ENCODE measurements around the gene FKBP9.

DNA sequence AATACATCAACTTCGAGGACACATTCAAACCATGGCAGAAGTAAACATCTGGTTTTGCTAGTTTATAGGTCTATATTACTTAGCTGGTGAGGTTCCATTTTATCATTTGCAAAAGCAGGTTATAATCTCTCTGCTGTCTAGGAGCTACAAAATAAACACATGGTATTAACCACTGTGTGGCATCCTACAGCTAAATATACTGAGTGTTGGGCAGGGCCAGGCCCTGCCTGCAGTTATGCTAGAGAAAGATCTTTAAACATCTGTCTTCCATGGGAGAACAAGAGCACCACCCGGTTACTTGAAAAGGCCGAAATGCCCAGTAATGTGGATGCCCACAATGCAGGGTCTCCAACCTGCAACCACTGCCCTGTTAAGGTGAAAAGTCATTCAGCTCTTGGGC lies 20.6 kb upstream of the FKBP9 start:
- TF ChIP-seq POLR2A (IDR thresholded peaks at IDR 0.05; ENCODE audit: low read length), result no peak
- TF ChIP-seq KDM1A (IDR thresholded peaks at IDR 0.05; ENCODE audit: low read depth), result no peak
